Ammon's horn (tissue), 1 donor: ENCODE data around the gene DNAAF5.

ENCODE experiments used
- DNase-seq: peaks from one replicate; pipeline ENCODE4 v3.0.0-alpha.2; 2016; ENCODE audit warnings: low spot score

The DNAAF5 gene

DNA sequence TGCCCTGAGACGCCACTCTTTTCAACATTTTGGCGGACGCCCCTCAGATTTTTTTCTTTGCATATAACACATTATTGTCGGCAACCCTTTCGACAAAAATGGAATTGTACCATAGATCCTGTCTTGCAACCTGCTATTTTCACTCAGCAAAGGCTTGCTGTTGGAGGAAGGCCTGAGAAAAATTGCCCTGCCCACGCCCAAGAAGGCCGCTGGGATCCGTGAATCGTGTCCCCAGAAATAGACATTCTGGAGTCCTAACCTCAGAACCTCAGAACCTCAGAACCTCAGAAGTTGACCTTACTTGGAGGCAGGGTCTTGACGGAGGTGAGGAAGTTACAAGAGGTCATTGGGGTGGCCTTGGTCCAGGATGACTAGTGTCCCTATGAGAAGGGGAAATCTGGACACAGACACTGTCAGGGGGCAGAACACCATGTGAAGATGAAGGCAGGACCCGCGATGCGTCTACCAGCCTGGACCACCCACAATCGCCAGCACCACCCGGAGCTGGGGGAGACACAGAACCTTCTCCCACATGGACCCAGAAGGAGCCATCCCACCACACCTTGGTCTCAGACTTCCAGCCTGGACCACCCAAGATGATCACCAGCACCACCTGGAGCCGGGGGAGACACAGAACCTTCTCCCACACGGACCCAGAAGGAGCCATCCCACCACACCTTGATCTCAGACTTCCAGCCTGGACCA is 19.1 kb upstream of the DNAAF5 start:
- DNase-seq = no peak

DNA sequence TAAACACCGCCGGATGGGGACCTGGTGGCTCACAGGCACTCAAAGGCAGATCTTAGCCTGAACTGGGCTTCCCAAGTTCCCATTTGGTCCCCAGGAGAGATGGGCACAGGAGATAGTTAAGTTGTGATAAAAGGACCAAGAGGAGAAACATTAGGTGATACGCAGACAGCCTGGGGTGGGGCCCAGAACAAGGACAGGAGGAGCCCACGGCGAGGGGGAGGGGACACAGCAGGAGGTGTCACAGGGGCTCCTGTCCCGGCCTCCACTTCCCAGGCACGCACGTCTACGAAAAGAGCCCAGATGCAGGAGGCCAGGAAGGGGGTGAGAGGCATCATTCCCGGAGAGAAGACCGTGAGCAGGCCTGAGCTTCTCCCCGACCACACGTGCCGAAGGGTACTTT is 16.3 kb upstream of the DNAAF5 start:
- no peak for DNase-seq

DNA sequence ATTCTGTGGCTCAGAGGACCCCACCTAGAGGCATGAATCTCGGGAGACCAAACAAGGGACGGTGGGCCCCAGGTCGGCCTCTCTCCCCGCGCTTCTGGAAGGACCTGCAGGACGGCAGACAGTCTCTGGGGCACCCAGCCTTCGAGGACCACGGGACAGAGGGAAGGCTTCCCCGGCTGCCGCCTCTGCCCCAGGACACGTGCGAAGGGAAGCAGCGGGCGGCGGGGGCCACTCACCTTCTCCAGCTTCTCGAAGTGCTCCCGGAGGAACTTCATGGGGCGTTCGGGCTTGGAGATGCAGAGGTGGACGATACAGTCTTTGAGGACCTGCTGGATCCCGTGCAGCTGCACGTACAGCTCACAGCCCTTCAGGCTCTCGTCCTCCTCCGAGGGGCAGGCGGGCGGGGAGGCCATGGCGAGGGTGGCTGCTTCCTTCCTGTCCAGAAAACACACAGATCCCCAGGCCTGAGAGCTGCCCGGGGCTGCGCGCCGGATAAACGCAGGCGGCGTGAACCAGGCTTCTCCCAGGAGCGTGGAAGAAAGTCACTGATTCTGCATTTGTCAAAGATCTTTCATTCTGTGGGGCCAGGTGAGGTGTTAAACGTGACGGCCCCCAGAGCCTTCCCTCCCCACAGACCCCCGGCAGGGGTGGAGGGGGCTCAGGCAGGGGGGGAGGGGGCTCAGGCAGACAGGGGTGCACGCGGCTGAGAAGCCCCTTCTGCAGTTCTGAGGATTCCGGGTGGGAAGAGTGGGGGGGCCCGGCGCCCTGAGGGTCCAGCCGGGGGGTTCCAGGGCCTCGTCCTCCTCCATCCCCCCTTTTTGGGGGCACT is 15.2 kb upstream of the DNAAF5 start:
- no peak for DNase-seq

DNA sequence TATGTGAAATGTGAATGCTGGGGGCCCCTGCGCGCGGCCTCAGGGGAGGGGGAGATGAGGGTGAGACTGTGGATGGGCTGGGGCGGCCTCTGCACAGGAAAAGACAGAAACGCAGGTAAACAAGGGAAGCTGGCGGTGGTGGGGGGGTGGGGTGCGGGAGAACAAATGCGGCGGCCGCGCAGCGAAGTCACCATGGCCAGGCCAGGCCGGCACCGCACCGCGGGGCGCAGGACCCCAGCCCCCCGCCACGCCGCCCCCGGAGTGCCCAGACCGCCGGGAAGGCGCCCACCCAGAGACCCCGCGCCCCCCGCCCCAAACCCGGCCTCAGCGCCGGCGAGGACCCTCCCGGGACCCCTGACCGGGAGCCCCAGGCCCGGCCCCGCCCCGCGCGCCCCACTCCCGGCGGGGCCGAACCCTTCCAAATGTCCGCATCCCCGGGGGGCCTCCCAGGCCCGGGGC is 14.5 kb upstream of the DNAAF5 start:
- DNase-seq = no peak

DNA sequence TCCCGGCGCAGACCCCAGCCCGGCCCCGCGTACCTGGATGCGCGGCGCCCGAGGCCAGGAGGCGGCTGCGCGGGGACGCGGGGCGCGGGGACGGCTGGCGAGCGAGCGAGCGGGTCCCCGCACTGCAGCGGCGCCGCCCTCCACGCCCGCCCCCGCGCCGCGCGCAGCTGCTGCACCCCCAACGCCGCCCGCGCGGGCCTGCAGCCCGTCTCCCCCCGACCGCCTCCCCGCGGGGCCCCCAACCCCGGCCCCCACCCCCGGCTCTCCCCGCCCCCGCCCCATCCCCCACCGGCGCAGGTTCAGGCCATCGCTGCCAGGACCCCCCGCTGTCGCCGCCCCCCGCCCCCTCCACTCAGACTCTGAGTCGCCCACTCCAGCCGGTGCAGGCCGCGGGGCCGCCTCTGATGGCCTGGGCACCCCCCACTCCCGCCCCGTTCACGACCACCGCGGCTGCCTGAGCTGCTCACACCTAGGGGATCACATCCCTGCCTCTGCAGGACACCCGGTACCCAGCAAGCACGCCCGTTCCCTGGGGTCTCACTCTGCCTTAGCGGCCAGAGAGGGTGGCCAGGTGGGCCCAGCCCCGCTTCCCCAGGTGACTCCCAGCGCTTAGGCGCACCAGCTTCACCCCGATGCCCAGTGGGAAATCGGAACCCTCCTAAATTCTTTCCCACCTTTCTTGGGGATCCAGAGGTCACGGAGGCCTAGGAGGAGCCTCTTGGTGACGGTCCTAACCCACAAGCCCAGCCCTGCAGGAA is 13.9 kb upstream of the DNAAF5 start:
- no peak for DNase-seq

DNA sequence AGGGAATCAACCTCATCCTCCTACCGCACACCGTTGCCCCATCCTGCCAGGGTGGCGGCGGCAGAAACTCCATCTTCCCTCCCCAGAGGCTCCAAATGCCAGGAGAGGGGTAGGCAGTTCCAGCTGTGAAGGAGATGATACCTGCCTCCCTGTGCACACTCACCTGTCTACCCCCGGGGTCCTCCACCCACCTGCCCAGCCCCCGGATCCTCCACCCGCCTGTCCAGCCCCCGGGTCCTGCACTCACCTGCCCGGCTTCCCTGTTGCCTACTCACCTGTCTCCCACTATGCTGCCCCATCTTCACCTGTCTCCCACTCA is 13.4 kb upstream of the DNAAF5 start:
- DNase-seq = no peak

DNA sequence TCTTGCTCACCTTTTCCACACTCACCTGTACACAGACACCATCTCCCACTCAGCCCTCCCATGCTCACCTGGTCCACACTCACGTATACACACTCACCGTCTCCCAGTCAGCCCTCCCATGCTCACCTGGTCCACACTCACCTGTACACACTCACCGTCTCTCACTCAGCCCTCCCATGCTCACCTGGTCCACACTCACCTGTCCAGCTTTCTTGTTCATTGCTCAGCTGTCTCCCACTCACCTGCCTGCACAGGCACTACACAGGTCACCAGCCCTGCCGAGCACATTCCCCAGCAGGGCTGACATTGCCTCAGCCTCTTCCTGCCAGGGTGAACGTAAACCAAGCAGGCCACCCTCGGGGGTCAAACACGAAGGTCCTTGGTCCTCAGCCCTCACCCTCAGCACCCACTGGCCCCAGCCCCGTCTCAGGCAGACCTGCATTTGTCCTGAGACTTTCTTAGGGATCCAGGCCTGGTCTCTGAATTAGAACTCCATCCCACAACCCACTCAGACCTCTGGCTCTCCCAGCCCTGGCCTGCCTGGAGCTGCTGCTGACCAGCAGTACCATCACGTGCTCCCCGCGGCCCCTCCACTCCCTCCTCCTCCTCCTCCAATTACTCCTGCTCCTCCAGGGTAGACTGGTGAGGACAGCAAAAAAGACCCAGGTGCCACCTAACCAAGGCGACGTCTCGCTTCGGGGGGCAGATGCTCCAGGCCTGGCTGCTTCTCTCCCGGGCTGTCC is 12.8 kb upstream of the DNAAF5 start:
- no peak for DNase-seq

DNA sequence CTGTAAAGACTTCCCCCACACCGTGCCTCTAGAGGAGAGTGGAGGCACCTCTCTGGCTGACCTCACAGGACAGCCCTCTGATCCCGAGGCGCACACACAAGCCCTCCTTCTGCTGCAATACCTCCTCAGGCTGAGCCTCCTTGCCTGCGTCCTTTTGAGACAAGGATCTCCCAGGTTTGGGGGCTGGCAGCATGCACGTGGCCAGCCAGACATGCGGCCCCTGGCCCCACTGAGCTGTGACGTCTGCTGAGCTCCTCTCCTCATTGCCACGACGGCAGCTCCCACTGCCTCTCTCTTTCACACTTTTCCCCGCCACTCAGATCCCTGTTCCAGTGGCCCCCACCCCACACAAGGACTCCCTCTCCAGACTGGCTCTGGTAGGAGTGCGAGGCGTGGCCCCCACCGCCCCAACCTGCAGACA is 12.2 kb upstream of the DNAAF5 start:
- DNase-seq = no peak

DNA sequence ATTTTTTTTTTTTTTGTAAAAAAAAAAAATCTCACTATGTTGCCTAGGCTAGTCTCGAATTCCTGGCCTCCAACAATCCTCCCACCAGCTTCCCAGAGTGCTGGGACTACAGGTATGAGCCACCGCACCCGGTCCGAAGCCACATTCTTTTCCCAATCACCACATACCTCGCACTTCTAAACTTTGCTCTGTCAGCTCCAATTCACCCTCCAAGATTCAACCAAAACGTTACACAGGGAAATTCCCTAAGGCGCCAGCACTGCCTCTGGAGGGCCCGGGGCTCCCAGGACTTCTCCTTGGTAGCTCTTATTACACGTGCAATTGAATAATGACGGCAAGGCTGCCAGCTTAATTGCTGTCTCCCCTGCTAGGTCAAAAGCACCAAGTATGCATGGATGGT is 10.3 kb upstream of the DNAAF5 start:
- DNase-seq = no peak

DNA sequence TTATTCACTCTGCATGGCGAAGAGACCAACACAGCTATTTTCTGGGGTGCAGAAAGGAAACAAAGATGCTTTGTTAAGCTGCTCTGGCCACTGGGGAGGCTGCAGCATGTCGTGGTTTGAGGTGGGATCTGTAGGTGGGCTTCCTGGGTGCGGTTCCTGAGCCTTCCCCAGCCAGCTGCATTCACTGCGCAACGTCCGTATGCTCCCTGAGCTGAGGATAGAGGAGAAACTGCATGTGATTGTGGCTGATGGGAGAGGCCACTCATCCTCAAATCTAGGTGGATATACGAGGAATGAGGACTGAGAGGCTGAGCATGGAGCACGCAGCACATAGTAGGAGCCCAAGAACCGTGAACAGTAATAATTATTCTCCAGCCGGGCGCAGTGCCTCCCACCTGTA is 9.9 kb upstream of the DNAAF5 start:
- no peak for DNase-seq

DNA sequence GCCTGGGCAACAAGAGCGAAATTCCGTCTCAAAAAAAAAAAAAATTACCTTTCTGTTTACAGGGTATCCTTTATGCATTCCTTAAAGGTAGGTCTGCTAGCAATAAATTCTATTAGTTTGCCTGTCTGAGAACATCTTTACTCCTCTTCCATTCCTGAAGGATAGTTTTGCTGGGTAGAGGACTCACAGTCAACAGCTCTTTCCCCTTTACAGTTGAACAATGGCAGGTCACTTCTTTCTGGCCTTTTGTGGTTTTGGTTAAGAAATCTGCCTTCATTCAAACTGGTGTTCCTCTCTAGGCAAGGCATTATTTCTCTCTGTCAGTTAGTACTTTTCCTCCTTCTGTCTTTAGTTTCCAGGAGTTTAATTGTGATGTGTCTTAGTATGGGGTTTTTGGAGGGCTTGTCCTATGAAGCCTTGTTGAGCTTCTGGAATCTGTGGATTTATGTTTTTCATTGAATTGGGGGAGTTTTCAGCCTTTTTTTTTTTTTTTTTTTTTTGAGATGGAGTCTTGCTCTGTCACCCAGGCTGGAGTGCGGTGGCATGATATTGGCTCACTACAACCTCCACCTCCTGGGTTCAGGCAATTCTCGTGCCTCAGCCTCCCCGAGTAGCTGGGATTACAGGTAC is 4.8 kb upstream of the DNAAF5 start:
- DNase-seq = no peak

DNA sequence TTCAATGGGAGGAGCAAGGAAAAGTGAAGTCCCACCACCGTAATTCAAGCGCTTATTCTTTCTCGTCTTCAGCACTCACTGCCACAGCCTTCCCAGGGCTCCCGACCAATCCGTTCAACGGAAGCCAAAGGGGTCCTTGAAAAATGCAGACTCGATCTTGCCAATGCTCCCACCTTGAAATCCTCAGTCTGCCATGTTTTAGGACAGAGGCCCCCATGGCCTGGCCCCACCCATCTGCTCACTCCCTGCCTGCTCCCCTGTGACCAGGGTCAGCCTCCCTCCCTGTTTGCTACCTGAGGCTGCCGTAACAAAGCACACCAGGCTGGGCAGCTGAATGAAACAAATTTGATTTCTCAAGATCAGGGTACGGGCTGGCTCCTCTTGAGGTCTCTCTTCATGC is 3.0 kb upstream of the DNAAF5 start:
- DNase-seq = no peak

DNA sequence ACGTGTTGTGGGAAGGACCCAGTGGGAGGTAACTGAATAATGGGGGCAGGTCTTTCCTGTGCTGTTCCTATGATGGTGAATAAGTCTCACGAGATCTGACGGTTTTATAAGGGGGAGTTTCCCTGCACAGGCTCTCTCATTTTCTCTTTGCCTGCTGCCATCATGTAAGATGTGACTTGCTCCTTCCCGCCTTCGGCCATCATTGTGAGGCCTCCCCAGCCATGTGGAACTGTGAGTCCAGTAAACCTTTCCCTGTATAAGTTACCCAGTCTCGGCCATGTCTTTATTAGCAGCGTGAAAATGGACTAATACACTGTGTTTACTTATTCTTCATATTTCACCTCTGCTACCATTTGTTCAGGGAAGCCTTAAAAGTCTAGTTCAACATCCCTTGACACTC is 2.2 kb upstream of the DNAAF5 start:
- DNase-seq = no peak

DNA sequence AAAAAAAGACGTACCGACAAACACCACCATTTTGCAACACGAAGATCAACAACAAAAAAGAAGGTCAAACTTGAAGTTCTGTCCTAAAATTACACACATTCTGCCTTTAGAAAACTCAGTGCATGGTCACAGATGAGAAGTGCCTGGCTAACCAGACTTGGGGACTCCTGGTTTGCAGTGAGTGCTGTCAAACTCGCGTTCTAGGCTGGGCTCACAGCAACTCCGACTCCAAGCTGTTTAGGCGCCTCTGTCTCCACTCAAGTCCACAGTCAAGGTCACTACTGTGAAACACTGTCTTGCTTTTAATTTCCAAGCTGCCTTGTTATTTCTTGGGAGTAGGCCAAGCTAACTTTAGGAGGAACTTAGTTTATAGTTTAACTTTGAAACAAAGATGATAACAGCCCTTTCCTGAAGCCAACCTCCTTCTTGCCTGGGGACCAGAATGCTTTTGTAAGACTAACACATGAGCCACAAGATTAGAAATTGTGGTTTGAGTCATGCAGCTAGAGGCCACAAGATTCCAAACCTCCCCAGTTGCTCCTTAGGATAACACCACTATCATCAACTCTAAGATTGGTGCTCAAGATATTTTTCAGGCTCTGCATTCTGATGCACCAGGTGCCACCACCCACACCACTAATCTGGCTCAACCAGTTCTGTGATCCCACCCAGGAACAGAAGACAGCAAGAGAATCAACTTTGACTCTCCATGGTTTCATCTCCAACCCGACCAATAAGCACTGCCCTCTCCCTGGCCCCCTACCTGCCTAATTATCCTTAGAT is 1.1 kb upstream of the DNAAF5 start:
- no peak for DNase-seq

DNA sequence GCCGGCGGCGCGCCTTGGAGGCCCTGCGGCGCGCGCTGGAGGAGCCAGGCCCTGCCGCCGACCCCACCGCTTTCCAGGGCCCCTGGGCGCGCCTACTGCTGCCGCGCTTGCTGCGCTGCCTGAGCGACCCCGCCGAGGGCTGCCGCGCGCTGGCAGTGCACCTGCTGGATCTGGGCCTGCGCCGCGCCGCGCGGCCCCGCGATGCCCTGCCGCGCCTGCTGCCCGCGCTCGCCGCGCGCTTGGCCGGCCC is 280 bp downstream of the DNAAF5 start:
- no peak for DNase-seq

DNA sequence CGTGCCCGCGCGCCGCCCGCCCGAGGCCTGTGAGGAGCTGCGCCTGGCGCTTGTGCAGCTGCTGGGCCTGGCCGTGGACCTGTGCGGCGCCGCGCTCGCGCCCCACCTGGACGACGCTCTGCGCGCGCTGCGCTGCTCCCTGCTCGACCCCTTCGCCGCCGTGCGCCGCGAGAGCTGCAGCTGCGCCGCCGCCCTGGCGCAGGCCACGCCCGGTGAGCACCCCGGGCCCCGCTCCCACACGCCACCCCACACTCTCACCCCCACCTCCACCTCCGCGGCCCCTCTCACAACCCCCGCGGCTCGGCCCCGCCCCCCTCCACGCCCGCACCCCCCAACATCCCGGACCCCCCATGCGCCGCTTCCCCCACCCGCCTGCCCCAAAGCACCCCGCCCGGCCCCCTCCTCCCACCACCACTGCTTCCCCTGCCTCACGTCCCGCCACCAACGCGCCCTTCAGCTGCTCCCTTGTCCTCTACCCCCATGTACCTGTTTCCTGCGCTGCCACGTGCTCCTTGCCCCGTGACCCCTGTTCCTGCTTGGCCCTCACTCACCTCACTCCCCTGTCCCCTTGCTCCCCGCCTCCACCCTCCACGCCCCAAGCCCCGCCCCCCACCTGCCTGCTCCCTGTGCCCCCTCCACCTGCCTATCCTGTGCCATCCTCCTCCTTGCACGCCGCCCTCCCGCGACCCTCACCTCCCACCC is 756 bp downstream of the DNAAF5 start, which contains the start of gene PRKAR1B:
Gene PRKAR1B (minus strand): TSS at position 178 of the 702 bp plus-strand sequence. CDS start 15,776 bp downstream, outside the sequence.
- no peak for DNase-seq

DNA sequence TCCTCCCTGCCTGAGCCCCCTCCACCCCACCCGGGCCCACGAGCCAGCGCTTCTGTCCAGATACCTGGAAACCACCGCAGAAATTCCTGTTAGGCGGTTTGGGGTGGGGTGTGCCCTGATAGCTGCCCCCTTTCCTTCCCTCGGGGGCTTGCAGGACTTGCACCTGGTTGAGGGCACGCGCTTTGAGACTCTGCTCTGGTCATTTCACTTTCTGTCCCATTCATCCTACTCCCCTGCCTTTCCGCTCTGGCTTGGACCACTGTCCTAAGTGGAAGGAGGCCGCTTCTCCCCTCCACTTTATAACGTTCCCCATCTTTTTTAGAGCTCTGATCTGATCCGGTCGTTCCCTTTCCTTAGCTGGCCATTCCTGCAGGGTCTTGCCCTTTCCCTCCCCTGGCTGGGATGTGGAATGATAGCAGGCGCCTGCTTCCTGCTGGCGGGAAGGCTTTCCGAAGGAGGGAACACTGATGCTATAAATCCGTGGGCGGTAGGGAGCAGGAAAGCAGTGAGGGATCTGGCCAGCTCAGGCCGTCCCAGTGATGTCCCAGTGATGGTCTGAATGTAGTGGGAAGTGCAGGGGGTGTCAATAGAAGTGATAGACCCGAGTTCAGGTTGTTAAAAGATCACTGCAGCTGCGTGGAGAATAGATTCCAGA is 1.4 kb downstream of the DNAAF5 start:
- no peak for DNase-seq

DNA sequence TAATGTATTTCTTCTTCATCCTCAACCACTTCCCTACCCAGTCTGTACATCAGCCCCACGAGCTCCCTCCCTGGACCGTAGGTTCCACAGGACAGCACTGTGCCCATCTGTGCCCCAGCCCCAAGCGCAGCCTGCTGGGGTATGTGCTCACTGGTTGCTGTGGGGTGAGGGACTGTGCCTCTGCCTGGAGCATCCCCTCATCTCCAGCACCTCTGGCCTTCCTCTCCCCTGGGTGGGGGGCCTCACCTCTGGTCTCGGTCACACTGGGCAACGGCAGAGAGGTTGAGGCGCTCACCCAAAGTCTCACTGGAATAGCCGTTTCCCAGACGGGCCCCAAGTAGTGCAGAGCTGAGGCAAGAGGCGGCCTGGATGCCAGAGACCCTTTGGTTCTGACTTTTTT is 2.1 kb downstream of the DNAAF5 start:
- no peak for DNase-seq

DNA sequence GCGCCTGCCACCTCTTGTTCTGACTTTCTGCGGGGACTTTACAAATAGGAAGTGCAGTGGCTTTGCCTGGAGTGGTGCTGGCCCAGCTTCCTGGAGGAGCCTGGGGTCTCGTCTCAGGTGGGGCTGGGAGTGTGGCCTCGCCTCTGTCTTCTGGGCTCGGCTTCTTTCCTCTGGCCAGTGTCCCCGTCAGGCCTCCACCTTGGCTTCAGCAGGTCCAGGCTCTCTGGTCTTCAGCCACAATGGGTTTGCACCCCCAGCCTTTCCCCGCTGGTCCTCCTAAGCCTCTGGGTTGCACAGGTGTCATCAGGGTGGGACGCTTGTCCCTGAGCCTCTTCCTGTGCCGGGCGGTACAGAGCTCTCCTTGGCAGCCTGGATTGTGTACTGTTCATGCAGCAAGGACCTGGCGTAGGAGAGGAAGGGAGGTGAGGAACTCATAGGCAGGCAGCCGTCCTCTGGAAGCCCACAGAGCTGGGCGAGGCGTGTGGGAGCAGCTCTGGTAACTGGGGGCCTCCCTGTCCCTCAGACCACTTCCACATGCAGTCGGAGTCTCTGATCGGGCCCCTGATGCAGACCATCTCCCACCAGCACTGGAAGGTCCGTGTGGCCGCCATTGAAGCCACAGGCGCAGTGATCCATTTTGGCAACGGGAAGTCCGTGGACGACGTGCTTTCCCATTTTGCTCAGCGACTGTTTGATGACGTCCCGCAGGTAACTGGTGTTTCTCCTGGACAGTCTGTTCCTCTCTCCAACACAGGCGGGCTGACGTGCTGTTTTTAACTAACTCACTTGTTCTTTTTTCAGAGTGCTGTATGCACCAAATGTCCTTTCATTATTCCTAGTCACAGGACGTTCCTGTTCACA is 2.9 kb downstream of the DNAAF5 start:
- no peak for DNase-seq
